Measurements from ENCODE around the gene ARHGAP42.

ARHGAP42 gene

GRCh38 chr11:100740440-100740839 is 53.4 kb downstream of the ARHGAP42 start:
- Histone ChIP-seq H3K79me2 (ENCODE audit: control insufficient read depth, low read length) (no peaks in the 10 kb centered on the region), H3K9me3 (ENCODE audit: control insufficient read depth, insufficient read depth, low read length) (no peaks in the 10 kb centered on the region), H4K20me1 (ENCODE audit: control insufficient read depth, insufficient read depth, low read depth, low read length) (no peaks in the 10 kb centered on the region), H3K4me2 (ENCODE audit: low read length) (no peak overlapping the region), H3K27ac (ENCODE audit: low read depth, low read length) (no peak overlapping the region), H3K4me1 (ENCODE audit: control insufficient read depth, low read length) (peaks cover 22% of the 10 kb centered on the region), H3K27me3 (ENCODE audit: control insufficient read depth, low read length) (no peaks in the 10 kb centered on the region), H3F3A (ENCODE audit: control insufficient read depth, insufficient read depth) (no peaks in the 10 kb centered on the region), H3K36me3 (ENCODE audit: control insufficient read depth, low read length) (no peaks in the 10 kb centered on the region), H3K9me2 (replicated peaks; ENCODE audit: control insufficient read depth, low read length) (no peaks in the 10 kb centered on the region), H3K4me3 (ENCODE audit: low read length) (no peak overlapping the region)
- TF ChIP-seq EZH2phosphoT487 (IDR thresholded peaks at IDR 0.05; ENCODE audit: borderline replicate concordance, low read length) (no peak), CTCF (IDR thresholded peaks at IDR 0.05; ENCODE audit: low read depth, low read length, poor library complexity, severe bottlenecking) (no peak)

GRCh38 chr11:100741866-100742625 is 55.0 kb downstream of the ARHGAP42 start:
- Histone ChIP-seq H3K4me3 (ENCODE audit: low read length) (peak overlapping the region; percentile 25; the same call in 1 of the 2 replicates), H3K27me3 (ENCODE audit: control insufficient read depth, low read length) (no peaks in the 10 kb centered on the region), H3K9me2 (replicated peaks; ENCODE audit: control insufficient read depth, low read length) (no peaks in the 10 kb centered on the region), H3K9me3 (ENCODE audit: control insufficient read depth, insufficient read depth, low read length) (no peaks in the 10 kb centered on the region), H3K4me1 (ENCODE audit: control insufficient read depth, low read length) (peaks cover 22% of the 10 kb centered on the region), H3F3A (ENCODE audit: control insufficient read depth, insufficient read depth) (no peaks in the 10 kb centered on the region), H3K36me3 (ENCODE audit: control insufficient read depth, low read length) (no peaks in the 10 kb centered on the region), H3K4me2 (ENCODE audit: low read length) (peak overlapping the region; percentile 48), H3K79me2 (ENCODE audit: control insufficient read depth, low read length) (no peaks in the 10 kb centered on the region), H4K20me1 (ENCODE audit: control insufficient read depth, insufficient read depth, low read depth, low read length) (no peaks in the 10 kb centered on the region), H3K27ac (ENCODE audit: low read depth, low read length) (peak overlapping the region; percentile 16; the same call in 1 of the 2 replicates)
- TF ChIP-seq EZH2phosphoT487 (IDR thresholded peaks at IDR 0.05; ENCODE audit: borderline replicate concordance, low read length) = no peak
- no peak for TF ChIP-seq CTCF (IDR thresholded peaks at IDR 0.05; ENCODE audit: low read depth, low read length, poor library complexity, severe bottlenecking)

GRCh38 chr11:100746448-100746847 is 59.4 kb downstream of the ARHGAP42 start:
- no peaks in the 10 kb centered on the region for H3K79me2 ChIP-seq (ENCODE audit: control insufficient read depth, low read length)
- H3K9me3 ChIP-seq (ENCODE audit: control insufficient read depth, insufficient read depth, low read length) = peaks cover 8% of the 10 kb centered on the region
- H3K4me3 ChIP-seq (ENCODE audit: low read length) = no peak overlapping the region
- no peaks in the 10 kb centered on the region for H3F3A ChIP-seq (ENCODE audit: control insufficient read depth, insufficient read depth)
- peaks cover 8% of the 10 kb centered on the region for H3K4me1 ChIP-seq (ENCODE audit: control insufficient read depth, low read length)
- H3K27ac ChIP-seq (ENCODE audit: low read depth, low read length) = no peak overlapping the region
- H3K27me3 ChIP-seq (ENCODE audit: control insufficient read depth, low read length) = no peaks in the 10 kb centered on the region
- H3K9me2 ChIP-seq (replicated peaks; ENCODE audit: control insufficient read depth, low read length) = no peaks in the 10 kb centered on the region
- no peaks in the 10 kb centered on the region for H4K20me1 ChIP-seq (ENCODE audit: control insufficient read depth, insufficient read depth, low read depth, low read length)
- no peak overlapping the region for H3K4me2 ChIP-seq (ENCODE audit: low read length)
- no peak for TF ChIP-seq EZH2phosphoT487 (IDR thresholded peaks at IDR 0.05; ENCODE audit: borderline replicate concordance, low read length)
- TF ChIP-seq CTCF (IDR thresholded peaks at IDR 0.05; ENCODE audit: low read depth, low read length, poor library complexity, severe bottlenecking) = no peak
- no peaks in the 10 kb centered on the region for H3K36me3 ChIP-seq (ENCODE audit: control insufficient read depth, low read length)
